Activated T-cell treated with anti-CD3 and anti-CD28 coated beads for 1 hour (primary cell): ENCODE measurements around the gene SPOP.
"Not testable (repeated sequence)": the region's sequence is repeated elsewhere in the genome, so short reads cannot be mapped to it uniquely, and the experiment has no call there.

Experiments used
- DNase-seq: peaks from one replicate; pipeline ENCODE4 v3.0.0-alpha.2; 2020; ENCODE audit warnings: low read depth

Gene SPOP

DNA sequence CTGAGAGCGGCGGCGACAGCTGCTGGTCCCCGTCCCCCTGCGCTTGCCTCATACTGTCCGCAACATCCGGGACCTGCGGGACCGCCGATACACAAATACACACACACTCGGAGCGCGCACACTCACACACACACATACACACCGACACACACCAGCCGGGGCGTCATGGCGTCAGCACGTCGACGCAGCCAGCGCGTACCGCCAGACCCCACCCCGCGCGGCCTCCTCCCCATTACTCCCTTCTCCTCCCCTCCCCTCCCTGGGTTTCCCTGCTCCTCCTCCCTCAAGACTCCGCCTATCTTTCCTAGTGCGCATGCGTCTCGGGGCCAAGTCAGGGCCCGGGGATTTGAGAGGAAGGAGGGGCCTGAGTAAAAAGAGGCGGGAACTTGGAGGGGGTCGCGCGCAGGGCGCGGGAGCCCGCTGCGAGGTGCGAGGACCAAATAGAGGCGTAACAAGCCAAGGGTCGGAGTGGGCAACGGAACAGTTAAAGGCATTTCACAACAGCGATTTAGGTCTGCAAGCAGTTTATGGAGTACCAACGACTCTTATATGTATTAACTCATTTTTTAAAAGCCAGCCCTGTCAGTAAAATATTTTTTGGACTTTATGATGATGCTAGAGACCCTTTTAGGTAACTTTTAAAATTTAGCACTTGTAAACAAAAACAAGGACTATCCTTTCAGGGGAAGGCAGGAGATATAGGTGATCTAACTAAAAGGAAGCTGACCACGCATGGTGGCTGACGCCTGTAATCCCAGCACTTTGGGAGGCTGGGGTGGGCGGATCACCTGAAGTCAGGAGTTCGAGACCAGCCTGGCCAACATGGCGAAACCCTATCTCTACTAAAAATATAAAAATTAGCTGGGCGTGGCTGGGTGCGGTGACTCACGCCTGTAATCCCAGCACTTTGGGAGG is at the start of gene SPOP:
TSS of gene SPOP (minus strand) at position 165 of the 915 bp plus-strand sequence. CDS start 55,287 bp downstream, outside the sequence.
- peak; percentile 97 for DNase-seq

GRCh38 chr17:49727380-49727779 is 49.5 kb upstream of the SPOP start:
- DNase-seq = no peak

- no peak for DNase-seq
These were observed 47.7 kb upstream of the SPOP start for GRCh38 chr17:49725452-49726130.

GRCh38 chr17:49724552-49724951 is 46.7 kb upstream of the SPOP start:
- DNase-seq = not testable (repeated sequence)

DNA sequence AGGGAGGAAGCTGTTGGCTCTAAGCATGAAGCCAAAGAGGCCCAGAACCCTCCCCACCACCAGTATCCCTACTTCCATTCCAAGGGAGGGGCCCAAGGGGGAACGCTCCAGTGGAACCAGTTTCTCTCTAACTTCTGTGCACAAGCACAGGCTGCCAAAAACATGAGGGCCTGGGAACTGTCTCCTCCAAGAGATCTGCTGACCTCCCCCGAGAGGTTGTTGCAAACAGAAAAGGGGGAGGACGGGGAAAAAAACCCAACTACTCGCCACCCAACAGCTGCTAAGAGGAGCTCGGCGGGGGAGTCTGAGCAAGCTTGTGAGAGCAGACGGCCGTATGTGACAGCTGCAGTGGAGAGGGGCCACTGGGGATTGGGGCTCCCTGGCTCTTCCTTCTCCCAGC is 45.5 kb upstream of the SPOP start:
- no peak for DNase-seq

- DNase-seq = no peak
These were observed 44.2 kb upstream of the SPOP start for GRCh38 chr17:49722066-49722465.

- DNase-seq = no peak
These were observed 39.5 kb upstream of the SPOP start for GRCh38 chr17:49717371-49717861.

DNA sequence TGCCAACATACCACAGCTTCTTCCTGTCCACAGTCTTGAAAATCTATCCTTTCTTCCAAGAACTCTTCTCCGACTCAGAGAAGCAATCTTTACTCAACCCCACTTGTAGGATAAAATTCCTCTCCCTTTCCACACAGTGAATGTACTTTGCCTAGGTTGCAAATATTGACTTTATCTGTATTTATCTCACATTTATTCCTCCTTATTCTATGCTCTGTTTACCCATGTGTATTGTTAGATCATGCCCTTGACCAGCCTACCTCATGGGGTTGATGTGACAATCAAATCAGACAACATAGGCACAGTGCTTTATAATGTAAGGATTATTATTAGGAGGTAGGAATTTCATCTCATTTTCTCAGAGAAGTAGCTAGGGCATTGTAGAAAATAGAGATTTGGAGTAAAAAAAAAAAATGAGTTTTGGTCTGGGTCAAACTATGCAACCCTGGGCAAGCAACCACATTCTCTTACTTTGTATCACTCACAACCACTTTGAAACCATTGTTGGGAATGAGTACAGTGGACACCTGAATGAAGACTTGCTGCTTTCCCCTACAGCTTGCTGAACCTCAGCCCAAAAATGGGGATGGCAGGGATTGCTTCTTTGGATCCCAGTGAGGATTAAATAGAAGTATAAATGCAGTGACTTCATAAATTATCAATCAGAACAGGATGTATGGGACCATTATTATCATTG is 38.9 kb upstream of the SPOP start:
- DNase-seq = no peak

DNA sequence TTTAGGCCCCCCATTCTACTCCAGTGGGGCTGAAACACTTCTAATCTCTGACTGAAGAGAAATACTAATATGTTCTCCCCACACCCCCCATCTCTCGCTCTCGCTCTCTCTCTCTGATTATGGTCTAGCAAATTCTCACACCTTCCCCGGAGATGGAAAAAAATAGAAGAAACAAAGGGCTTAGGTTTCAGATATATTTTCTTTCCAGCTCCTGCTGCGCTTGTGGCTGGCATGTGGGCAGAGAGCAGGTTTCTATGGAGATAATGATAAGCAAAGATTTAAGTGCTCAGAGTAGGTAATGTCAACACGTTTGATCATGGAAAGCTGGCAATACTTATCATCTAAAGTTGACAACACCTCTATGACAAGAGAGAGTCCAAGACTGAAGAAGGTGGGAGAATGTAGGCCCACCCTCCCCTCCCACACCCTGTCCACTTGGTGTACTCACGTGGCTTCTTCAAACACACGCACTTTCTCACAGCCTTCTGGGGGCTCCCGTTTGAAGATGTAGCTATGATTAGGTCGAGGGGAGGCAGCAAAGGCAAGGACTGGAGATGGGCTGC is 37.9 kb upstream of the SPOP start:
- peak; percentile 25 for DNase-seq

DNA sequence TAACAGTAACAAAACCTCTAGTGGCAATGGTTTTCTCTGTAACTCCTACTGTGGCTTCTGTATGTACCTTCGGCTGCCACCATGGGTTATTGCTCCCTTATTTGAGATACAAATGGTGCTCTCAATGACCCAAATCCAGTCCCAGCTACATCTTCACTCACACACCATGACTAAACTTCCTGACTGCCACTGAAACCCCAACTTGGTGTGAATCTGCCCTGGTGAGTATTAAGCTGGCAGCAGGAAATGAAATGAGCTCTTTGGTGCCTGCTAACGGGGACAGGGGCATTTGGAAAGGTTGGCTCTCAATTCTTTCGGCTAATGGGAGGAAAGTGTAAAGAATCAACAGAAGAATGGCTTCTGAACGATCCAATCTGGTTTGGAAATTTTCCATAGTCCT is 37.3 kb upstream of the SPOP start:
- no peak for DNase-seq

- DNase-seq = no peak
These were observed 30.8 kb upstream of the SPOP start for GRCh38 chr17:49708515-49709183.

GRCh38 chr17:49707608-49708514 is 30.0 kb upstream of the SPOP start, which contains the start of gene SLC35B1:
SLC35B1 (minus strand) TSS chr17:49707964; CDS start chr17:49707833, 131 bp downstream.
- peak; percentile 95 for DNase-seq

- peak; percentile 30 for DNase-seq
These were observed 29.3 kb upstream of the SPOP start for GRCh38 chr17:49707246-49707607.

GRCh38 chr17:49705254-49705653 is 27.4 kb upstream of the SPOP start:
- no peak for DNase-seq

GRCh38 chr17:49703557-49704277 is 25.8 kb upstream of the SPOP start:
- no peak for DNase-seq

DNA sequence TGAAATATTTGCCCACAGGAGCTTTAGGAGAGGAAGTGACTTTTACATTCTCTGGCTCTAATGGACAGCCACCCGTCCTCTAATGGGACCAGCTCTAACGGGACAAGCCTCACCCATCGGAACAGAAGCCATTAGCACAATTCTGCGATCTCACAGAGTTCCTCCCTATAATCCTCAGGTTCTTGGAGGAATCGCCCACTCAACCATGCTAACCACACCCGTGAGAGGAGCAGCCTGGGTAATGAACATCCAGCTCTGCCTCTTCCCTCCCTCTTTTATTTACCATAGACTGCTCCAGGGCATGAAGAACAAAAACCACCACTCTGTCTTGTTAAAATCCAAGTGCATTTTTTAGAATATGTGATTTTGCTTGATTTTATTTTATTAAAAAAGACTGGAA is 23.1 kb upstream of the SPOP start:
- DNase-seq = no peak

DNA sequence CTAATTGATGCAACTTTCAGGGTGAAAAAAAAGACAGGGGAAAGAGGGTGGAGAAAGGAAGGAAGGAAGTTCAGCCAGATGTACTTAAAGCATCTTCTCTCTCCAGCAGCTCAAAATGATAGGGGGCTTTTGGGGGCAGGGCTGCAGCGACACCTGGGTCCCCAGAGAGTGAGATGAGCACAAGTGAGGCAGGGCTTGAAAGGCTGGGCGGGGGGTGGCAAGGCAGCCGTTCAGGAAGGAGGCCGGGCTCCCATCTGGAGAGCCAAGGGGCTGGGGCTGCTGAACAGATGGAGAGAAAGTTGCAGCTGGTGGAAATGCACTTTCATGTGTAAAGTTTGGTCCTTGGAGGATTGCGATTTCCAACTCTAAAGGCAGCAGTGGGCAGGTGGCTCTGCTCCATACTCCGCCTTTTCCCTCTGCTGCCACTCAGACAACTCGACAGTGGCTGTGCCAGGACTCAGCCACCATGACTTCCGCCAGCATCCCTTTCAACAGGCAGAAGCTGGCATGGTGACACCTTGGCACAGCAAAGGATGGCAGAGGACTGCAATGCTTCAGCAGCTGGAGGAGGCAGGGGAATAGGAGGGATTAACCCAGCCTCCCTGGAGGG is 22.2 kb upstream of the SPOP start:
- no peak for DNase-seq

DNA sequence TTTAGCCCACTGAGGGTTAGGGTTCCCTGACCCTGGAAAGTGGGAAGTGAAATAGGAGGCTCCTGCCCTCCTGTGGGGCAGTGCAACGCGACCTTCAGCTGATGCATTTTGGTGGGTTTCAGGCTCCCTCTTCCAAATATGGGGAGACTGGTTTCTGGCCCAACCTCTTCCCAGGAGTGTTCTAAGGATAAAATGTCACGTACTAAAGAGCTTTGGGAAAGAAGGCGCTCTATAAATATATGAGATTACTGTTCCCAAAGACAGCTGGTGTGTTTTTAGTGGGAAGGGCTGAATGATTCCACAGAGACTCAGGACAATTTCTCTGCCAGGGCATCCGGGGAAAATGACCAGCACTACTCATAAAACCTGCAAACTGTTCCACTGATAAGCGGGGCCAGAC is 20.1 kb upstream of the SPOP start:
- no peak for DNase-seq

DNA sequence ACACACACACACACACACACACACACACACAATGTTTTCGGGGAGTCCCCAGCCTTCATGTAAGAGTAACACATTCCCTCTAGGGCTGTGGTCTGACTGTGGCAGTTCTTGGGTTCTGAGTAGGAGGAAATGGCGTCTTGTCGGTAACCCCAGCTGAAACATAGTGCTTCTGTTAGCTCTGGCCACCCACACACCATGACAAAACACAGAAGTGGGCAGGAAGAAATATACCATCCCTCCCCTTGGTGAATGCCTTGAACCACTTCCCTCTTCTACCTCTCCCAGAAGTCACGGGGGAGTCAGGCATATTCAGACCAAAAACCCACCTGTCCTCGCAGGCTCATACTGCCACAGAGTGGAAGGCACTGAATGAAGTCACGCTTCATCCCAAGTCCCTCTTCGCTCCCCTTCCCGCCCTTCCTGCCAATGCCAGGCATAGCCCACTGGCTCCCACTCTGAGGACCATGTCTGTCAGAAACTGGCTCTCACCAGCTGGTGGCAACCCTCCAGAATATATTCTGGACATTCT is 18.4 kb upstream of the SPOP start:
- no peak for DNase-seq
